ENCODE results near the gene IQGAP2.

IQGAP2 gene

GRCh38 chr5:76561959-76562358, 158.9 kb downstream of the IQGAP2 start:
- Mint-ChIP-seq H3K27me3 (no peaks in the 10 kb centered on the region), H3K4me1 (ENCODE audit: low read depth) (peaks cover 34% of the 10 kb centered on the region), H3K27ac (no peak overlapping the region), H3K9me3 (no peaks in the 10 kb centered on the region), H3K36me3 (ENCODE audit: low read depth) (peaks cover 73% of the 10 kb centered on the region), H3K4me3 (no peak overlapping the region)
- DNase-seq = no peak

GRCh38 chr5:76565009-76565408, 161.9 kb downstream of the IQGAP2 start:
- DNase-seq = no peak
- no peaks in the 10 kb centered on the region for H3K27me3 Mint-ChIP-seq
- H3K4me1 Mint-ChIP-seq (ENCODE audit: low read depth) = peaks cover 30% of the 10 kb centered on the region
- H3K27ac Mint-ChIP-seq = peak overlapping the region; percentile 26
- no peak overlapping the region for H3K4me3 Mint-ChIP-seq
- H3K9me3 Mint-ChIP-seq = no peaks in the 10 kb centered on the region
- H3K36me3 Mint-ChIP-seq (ENCODE audit: low read depth) = peaks cover 54% of the 10 kb centered on the region

GRCh38 chr5:76570153-76570552, 167.1 kb downstream of the IQGAP2 start:
- Mint-ChIP-seq H3K4me1 (ENCODE audit: low read depth) (peaks cover 14% of the 10 kb centered on the region), H3K36me3 (ENCODE audit: low read depth) (peaks cover 45% of the 10 kb centered on the region)

GRCh38 chr5:76571559-76571958, 168.5 kb downstream of the IQGAP2 start:
- no peak overlapping the region for H3K27ac Mint-ChIP-seq
- no peak overlapping the region for H3K4me3 Mint-ChIP-seq
- peaks cover 15% of the 10 kb centered on the region for H3K4me1 Mint-ChIP-seq (ENCODE audit: low read depth)
- peaks cover 40% of the 10 kb centered on the region for H3K36me3 Mint-ChIP-seq (ENCODE audit: low read depth)
- no peak for DNase-seq
- H3K27me3 Mint-ChIP-seq = no peaks in the 10 kb centered on the region
- no peaks in the 10 kb centered on the region for H3K9me3 Mint-ChIP-seq

More at GRCh38 chr5:76570153-76570552, 167.1 kb downstream of the IQGAP2 start:
- Mint-ChIP-seq H3K27me3 (no peaks in the 10 kb centered on the region), H3K27ac (no peak overlapping the region), H3K9me3 (no peaks in the 10 kb centered on the region), H3K4me3 (no peak overlapping the region)
- DNase-seq = no peak

- H3K4me3 Mint-ChIP-seq = no peak overlapping the region
- H3K9me3 Mint-ChIP-seq = no peaks in the 10 kb centered on the region
- no peak for DNase-seq
- H3K4me1 Mint-ChIP-seq (ENCODE audit: low read depth) = peaks cover 19% of the 10 kb centered on the region
- peaks cover 41% of the 10 kb centered on the region for H3K36me3 Mint-ChIP-seq (ENCODE audit: low read depth)
- H3K27me3 Mint-ChIP-seq = no peaks in the 10 kb centered on the region
- H3K27ac Mint-ChIP-seq = no peak overlapping the region
These were observed 173.4 kb downstream of the IQGAP2 start for GRCh38 chr5:76576450-76576849.

GRCh38 chr5:76576996-76577395, 173.9 kb downstream of the IQGAP2 start:
- Mint-ChIP-seq H3K27ac (no peak overlapping the region), H3K4me3 (no peak overlapping the region), H3K27me3 (no peaks in the 10 kb centered on the region), H3K9me3 (no peaks in the 10 kb centered on the region), H3K36me3 (ENCODE audit: low read depth) (peaks cover 36% of the 10 kb centered on the region), H3K4me1 (ENCODE audit: low read depth) (peaks cover 23% of the 10 kb centered on the region)
- no peak for DNase-seq

GRCh38 chr5:76579166-76579937, 176.3 kb downstream of the IQGAP2 start:
- Mint-ChIP-seq H3K36me3 (ENCODE audit: low read depth) (peaks cover 34% of the 10 kb centered on the region), H3K27ac (no peak overlapping the region), H3K9me3 (no peaks in the 10 kb centered on the region), H3K27me3 (no peaks in the 10 kb centered on the region), H3K4me1 (ENCODE audit: low read depth) (peaks cover 38% of the 10 kb centered on the region), H3K4me3 (no peak overlapping the region)
- no peak for DNase-seq

GRCh38 chr5:76580981-76581380, 177.9 kb downstream of the IQGAP2 start:
- no peaks in the 10 kb centered on the region for H3K27me3 Mint-ChIP-seq
- H3K27ac Mint-ChIP-seq = no peak overlapping the region
- H3K4me3 Mint-ChIP-seq = no peak overlapping the region
- peaks cover 38% of the 10 kb centered on the region for H3K4me1 Mint-ChIP-seq (ENCODE audit: low read depth)
- no peaks in the 10 kb centered on the region for H3K9me3 Mint-ChIP-seq
- DNase-seq = no peak
- H3K36me3 Mint-ChIP-seq (ENCODE audit: low read depth) = peaks cover 30% of the 10 kb centered on the region

GRCh38 chr5:76582230-76583162, 179.4 kb downstream of the IQGAP2 start:
- no peaks in the 10 kb centered on the region for H3K9me3 Mint-ChIP-seq
- H3K27me3 Mint-ChIP-seq = no peaks in the 10 kb centered on the region
- H3K36me3 Mint-ChIP-seq (ENCODE audit: low read depth) = peaks cover 18% of the 10 kb centered on the region
- peak overlapping the region; percentile 87 for H3K27ac Mint-ChIP-seq
- H3K4me3 Mint-ChIP-seq = no peak overlapping the region
- DNase-seq = no peak
- peaks cover 31% of the 10 kb centered on the region for H3K4me1 Mint-ChIP-seq (ENCODE audit: low read depth)

GRCh38 chr5:76583163-76584047, 180.3 kb downstream of the IQGAP2 start:
- no peaks in the 10 kb centered on the region for H3K9me3 Mint-ChIP-seq
- H3K4me3 Mint-ChIP-seq = no peak overlapping the region
- H3K27me3 Mint-ChIP-seq = no peaks in the 10 kb centered on the region
- peaks cover 29% of the 10 kb centered on the region for H3K4me1 Mint-ChIP-seq (ENCODE audit: low read depth)
- H3K36me3 Mint-ChIP-seq (ENCODE audit: low read depth) = peaks cover 16% of the 10 kb centered on the region
- DNase-seq = no peak
- peak overlapping the region; percentile 87 for H3K27ac Mint-ChIP-seq

GRCh38 chr5:76585783-76586217, 182.7 kb downstream of the IQGAP2 start:
- H3K36me3 Mint-ChIP-seq (ENCODE audit: low read depth) = peaks cover 31% of the 10 kb centered on the region
- no peaks in the 10 kb centered on the region for H3K27me3 Mint-ChIP-seq
- peaks cover 35% of the 10 kb centered on the region for H3K4me1 Mint-ChIP-seq (ENCODE audit: low read depth)
- H3K4me3 Mint-ChIP-seq = no peak overlapping the region
- H3K27ac Mint-ChIP-seq = no peak overlapping the region
- no peak for DNase-seq
- no peaks in the 10 kb centered on the region for H3K9me3 Mint-ChIP-seq

GRCh38 chr5:76586531-76586930, 183.4 kb downstream of the IQGAP2 start:
- Mint-ChIP-seq H3K4me1 (ENCODE audit: low read depth) (peaks cover 30% of the 10 kb centered on the region), H3K4me3 (no peak overlapping the region), H3K27ac (no peak overlapping the region), H3K9me3 (no peaks in the 10 kb centered on the region), H3K36me3 (ENCODE audit: low read depth) (peaks cover 35% of the 10 kb centered on the region), H3K27me3 (no peaks in the 10 kb centered on the region)
- DNase-seq = no peak

GRCh38 chr5:76590027-76590426, 186.9 kb downstream of the IQGAP2 start:
- peaks cover 57% of the 10 kb centered on the region for H3K36me3 Mint-ChIP-seq (ENCODE audit: low read depth)
- H3K4me1 Mint-ChIP-seq (ENCODE audit: low read depth) = peaks cover 13% of the 10 kb centered on the region
- DNase-seq = no peak
- no peak overlapping the region for H3K4me3 Mint-ChIP-seq
- no peaks in the 10 kb centered on the region for H3K27me3 Mint-ChIP-seq
- H3K27ac Mint-ChIP-seq = peak overlapping the region; percentile 55
- no peaks in the 10 kb centered on the region for H3K9me3 Mint-ChIP-seq

- no peak for DNase-seq
- H3K27ac Mint-ChIP-seq = no peak overlapping the region
- H3K4me1 Mint-ChIP-seq (ENCODE audit: low read depth) = peaks cover 19% of the 10 kb centered on the region
- H3K36me3 Mint-ChIP-seq (ENCODE audit: low read depth) = peaks cover 68% of the 10 kb centered on the region
- no peaks in the 10 kb centered on the region for H3K9me3 Mint-ChIP-seq
- H3K4me3 Mint-ChIP-seq = no peak overlapping the region
- no peaks in the 10 kb centered on the region for H3K27me3 Mint-ChIP-seq
These were observed 188.3 kb downstream of the IQGAP2 start for GRCh38 chr5:76591366-76591765.

All from activated T-cell treated with anti-CD3 and anti-CD28 coated beads, Interleukin-2, amount 50 U/mL, for 24 hours (primary cell).